HT-29 (cell line): ENCODE data around the gene PCMT1. TPM values are rescaled to one million over a fixed set of nuclear protein-coding genes. Genes with fewer than 3 reads are reported as not detected.
A peak's percentile ranks its signal among the peaks of the same experiment; 100 is the strongest.
"Not testable (repeated sequence)": the region's sequence is repeated elsewhere in the genome, so short reads cannot be mapped to it uniquely, and the experiment has no call there.

Experiments
- DNase-seq: peaks from one replicate; pipeline ENCODE4 v3.0.0-alpha.2; 2015; ENCODE audit warnings: low spot score
- total RNA-seq: library from RNA; depleted of rRNA; stranded (reverse); fragments of >200 nt; shearing (Covaris generic); gene quantifications from 2 replicates; pipeline ENCODE4 v1.2.3, GENCODE V29; 2014

PCMT1 gene
- total RNA-seq, 1 experiment from 2014 or later = 83.7 TPM

DNA sequence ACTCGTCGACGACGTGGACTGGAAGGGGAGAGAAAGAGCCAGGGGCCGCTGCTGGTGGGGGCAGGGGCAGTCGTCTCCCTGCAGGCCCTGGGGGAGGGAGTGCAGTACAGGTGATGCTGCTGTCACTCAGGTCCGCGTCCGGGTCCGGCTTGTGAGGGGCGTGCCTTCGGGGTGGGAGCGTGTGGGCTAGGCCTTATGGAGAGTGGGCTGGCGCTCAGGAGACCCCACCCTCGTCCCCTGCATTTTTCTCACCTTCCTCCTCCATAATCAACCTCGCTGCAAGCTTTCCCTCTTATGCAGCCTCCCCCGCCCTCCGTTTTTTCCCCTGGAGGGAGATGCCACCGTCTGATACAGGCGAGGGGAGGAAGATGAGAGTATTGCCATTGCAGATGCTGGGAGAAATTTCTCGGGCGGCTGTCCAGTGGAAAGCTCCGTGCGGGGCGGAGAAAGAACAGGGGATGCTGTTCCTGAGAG is 632 bp downstream of the PCMT1 start:
- peak; percentile 41 for DNase-seq

GRCh38 chr6:149751239-149751638 is 1.7 kb downstream of the PCMT1 start:
- no peak for DNase-seq

- DNase-seq = not testable (repeated sequence)
Measured at GRCh38 chr6:149751920-149752319, 2.4 kb downstream of the PCMT1 start.

- no peak for DNase-seq
Measured at GRCh38 chr6:149752600-149753373, 3.2 kb downstream of the PCMT1 start.

- DNase-seq = not testable (repeated sequence)
Measured at GRCh38 chr6:149753374-149753637, 3.8 kb downstream of the PCMT1 start.

DNA sequence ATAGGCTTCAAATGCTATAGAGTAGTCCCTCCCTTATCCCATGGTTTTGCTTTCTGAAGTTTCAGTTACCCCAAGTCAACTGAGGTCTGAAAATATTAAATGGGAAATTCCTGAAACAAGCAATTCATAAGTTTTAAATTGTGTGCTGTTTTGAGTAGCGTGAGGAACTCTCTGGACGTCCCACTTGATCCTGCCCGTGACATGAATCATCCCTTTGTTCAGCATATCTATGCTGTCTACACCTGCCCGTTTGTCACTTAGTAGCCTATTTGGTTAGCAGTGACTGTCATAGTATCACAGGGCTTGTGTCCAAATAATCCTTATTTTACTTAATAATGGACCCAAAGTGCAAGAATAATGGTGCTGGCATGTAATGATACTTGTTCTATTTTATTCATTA is 5.0 kb downstream of the PCMT1 start:
- no peak for DNase-seq

- DNase-seq = no peak
Measured at GRCh38 chr6:149755300-149756260, 6.0 kb downstream of the PCMT1 start.

- no peak for DNase-seq
Measured at GRCh38 chr6:149756261-149756636, 6.7 kb downstream of the PCMT1 start.

DNA sequence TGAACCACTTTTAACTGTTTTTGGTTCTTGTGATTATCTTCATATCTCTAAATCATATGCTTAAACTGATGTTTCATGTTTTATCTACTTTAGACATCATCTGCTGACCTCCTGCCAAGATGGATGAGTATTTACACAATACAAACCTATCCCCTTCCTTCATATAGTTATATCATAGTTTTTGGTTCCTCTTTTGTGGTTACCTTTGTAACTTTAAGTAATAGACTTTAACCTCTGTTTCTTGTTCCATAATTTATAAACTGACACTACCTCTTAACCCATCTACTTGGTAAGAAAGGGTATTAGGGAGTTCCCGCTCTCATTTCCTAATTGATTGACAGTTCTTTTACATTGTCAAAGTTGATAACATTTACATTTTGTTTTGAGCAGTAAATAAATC is 11.9 kb downstream of the PCMT1 start:
- DNase-seq = no peak

- DNase-seq = no peak
Measured at GRCh38 chr6:149763866-149764265, 14.3 kb downstream of the PCMT1 start.

- peak; percentile 31 for DNase-seq
Measured at GRCh38 chr6:149766156-149766769, 16.7 kb downstream of the PCMT1 start.

- no peak for DNase-seq
Measured at GRCh38 chr6:149769676-149770075, 20.1 kb downstream of the PCMT1 start.

DNA sequence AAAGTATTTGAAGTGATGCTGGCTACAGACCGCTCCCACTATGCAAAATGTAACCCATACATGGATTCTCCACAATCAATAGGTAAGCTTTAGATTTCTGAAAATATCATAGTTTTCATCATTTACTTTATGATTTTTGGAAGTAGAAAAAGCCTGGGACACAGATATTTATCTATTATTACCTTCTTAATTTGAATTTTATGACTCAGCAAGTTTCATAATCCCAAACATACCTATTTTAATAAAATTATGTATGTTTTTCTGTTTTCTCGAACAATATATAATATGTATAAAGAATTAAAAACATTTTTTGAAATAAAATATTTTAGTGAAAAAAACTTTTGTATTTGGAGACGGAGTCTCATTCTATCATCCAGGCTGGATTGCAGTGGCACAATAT is 21.6 kb downstream of the PCMT1 start:
- no peak for DNase-seq

DNA sequence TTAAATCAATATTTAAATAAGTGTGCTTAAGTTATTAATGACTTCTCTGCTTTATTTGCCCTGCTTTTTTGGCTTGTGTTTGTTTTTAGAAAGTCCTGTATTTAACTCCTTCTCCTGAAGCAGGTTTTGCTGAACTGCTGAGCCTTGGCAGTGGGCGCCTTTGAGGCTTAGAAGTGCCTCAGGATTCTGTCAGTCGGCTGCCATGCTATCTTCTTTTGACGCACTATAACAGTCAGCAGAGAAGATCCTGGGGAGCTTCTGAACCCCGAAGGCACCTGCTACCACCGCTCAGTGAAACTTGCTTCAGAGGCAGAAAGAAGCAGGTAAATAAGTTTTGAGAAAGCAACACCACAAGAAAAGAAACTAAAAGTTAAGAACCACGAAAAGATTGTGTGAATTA is 22.4 kb downstream of the PCMT1 start:
- no peak for DNase-seq

GRCh38 chr6:149777624-149778023 is 28.1 kb downstream of the PCMT1 start:
- no peak for DNase-seq

DNA sequence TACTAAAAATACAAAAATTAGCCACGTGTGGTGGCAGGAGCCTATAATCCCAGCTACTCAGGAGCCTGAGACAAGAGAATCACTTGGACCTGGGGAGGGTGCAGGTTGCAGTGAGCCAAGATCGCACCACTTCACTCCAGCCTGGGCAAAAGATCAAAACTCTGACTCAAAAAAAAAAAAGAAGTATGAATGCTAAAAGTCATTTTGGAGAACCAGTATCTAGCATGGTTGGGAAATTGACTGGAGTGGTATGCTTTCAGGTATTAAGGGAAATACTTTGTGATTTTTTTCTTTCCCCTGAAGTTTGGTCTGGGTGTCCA is 30.1 kb downstream of the PCMT1 start:
- no peak for DNase-seq

DNA sequence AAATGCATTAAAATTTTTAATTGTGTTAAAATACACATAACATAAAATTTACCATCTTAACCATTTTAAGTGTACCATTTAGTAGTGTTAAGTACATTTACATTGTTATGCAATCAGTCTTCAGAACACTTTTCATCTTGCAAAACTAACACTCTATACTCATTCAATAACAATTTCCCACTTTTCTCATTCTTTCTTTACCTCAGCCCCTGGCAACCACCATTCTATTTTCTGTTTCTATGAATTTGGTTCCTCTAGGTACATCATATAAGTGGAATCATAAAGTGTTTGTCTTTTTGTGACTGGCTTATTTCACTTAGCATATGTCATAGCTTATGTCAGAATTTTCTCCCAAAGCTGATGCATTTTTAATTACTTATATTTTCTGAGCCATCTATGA is 32.2 kb downstream of the PCMT1 start:
- DNase-seq = no peak

DNA sequence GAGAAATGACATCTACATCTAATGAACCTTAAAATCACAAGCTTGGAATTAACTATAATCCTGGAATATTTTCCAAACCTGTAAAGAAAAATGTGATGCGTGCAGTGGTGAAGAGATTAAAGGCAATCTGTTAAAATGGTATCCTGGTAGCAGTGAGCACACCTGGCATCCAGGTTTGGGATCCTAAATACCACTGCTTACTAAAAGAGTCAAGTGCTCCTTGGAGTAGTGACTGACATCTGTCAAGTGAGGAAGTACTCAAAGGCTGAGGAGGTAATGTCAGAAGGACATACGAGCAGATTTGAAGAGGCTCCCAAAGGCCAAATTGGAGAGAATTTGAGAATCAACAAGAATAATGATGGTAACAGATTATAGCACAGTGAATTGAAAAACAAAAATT is 32.8 kb downstream of the PCMT1 start:
- DNase-seq = no peak

DNA sequence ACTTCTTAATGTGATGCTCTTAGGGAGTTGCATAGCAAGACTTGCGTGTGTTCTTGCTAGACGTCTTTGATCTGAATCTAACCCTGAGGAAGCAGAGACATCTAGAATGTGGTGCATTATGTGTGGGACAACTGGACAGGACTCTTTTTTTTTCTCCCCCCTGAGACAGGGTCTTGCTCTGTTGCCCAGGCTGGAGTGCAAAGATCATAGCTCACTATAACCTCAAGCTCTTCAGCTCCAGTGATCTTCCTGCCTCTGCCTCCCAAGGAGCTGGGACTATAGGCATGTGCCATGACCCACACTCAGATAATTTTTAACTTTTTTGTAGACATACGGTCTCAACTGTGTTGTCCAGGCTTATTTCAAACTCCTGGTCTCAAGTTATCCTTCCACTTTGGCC is 34.0 kb downstream of the PCMT1 start:
- DNase-seq = no peak

DNA sequence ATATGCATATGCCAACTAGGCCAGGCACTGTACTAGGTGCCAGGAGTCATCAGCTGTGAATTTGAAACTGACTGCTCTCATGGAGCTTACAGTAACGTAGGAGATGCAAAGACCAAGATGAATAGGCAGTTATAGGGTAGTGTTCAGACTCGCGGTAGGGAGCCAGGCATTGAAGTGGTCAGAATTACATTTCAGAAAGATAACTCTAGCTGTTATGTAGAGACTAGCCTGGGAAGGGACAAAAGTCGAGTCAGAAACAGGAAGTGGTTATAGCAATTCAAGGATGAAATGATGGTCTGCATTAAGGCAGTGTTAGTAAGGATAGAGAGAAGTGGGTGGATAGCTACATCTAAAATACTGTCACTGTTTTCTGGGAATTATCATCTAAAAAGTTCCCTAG is 56.6 kb downstream of the PCMT1 start:
- DNase-seq = no peak

DNA sequence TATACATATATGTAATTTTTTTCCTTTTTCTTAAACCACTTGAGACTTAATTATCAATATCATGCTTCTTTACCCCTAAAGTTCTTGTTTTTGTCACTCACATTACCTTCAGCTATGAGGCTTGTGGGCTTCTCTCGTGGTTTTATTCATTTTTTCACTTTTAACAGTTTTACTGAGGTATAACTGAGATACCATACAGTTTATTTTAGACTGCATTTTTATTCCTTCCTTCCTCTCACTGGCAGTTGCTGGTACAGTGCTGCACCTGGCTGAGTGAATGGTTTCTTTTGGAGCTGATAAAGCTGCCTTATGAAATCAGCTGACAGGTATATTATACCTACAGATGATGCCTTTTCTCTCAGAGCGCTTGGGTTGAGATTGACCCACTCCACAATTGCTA is 60.3 kb downstream of the PCMT1 start:
- DNase-seq = no peak

DNA sequence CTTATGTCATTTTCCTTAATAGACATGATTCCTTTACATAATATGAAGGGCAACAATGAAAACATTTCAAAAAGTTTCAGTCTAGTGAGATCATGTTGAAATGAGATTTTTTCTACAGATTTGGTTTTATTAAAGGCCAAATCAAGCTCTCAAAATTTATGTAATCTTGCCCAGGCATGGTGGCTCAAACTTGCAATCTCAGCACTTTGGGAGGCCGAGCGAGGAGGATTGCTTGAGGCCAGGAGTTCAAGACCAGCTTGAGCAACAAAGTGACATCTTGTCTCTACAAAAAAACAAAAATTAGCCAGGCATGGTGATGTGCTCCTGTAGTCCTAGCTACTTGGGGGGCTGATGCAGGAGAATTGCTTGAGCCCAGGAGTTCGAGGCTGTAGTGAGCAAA is 63.8 kb downstream of the PCMT1 start:
- DNase-seq = no peak

- DNase-seq = no peak
Measured at GRCh38 chr6:149815788-149816187, 66.2 kb downstream of the PCMT1 start.
